HepG2 (cell line): ENCODE measurements around the gene TPM1. TPM values are rescaled to one million over a fixed set of nuclear protein-coding genes. Genes with fewer than 3 reads are reported as not detected.
A peak's percentile ranks its signal among the peaks of the same experiment; 100 is the strongest.
"Not testable (repeated sequence)": the region's sequence is repeated elsewhere in the genome, so short reads cannot be mapped to it uniquely, and the experiment has no call there.

Source experiments
- ATAC-seq: fragments of 200-7000 bp; cut with Tn5 transposase; 3 replicates; pipeline ENCODE4 v1.9.1; 2020; ENCODE audit warnings: mild to moderate bottlenecking, moderate library complexity
- BruUV-seq: library from RNA; stranded (reverse); fragments of 400-500 nt; replicated peaks from 2 replicates; lab custom pipeline; 2021; lab: Mats Ljungman, UMichigan
- CTCF ChIA-PET: fragments of 300-600 bp; formaldehyde crosslinking; extraction: SDS; loops from one replicate; lab custom pipeline; 2021; ENCODE audit warnings: low total read pairs, inconsistent platforms, low intra/inter-chr PET ratio; lab: Yijun Ruan, JAX
- POLR2A ChIA-PET: fragments of 350-600 bp; sonication (Branson Sonifier 250); formaldehyde crosslinking; loops from one replicate; lab custom pipeline; 2020; ENCODE audit warnings: antibody characterized with exemption, inconsistent platforms; lab: Yijun Ruan, JAX
- DNase-seq: peaks from one replicate; pipeline ENCODE4 v3.0.0-alpha.2; 2015; ENCODE audit warnings: low spot score
- FAIRE-seq: peaks from 3 replicates; lab custom pipeline; 2011; peaks lifted over from hg19 to GRCh38; lab: Jason Lieb, UNC
- H2AFZ ChIP-seq: one replicate; pipeline ENCODE4 v1.6.1; 2011; ENCODE audit warnings: low read length, inconsistent platforms
- H3K27ac ChIP-seq: fragments of 300-600 bp; 3 replicates; pipeline ENCODE4 v1.8.0; 2011; ENCODE audit warnings: mixed run types, mild to moderate bottlenecking, mixed read lengths, low read length, inconsistent platforms; ENCODE audit not compliant: insufficient read depth; ENCODE audit errors: extremely low read length
- H3K27me3 ChIP-seq, 2 experiments: fragments of 200-600 bp in 1 of 2; 2 replicates in 1 of 2; 3 replicates in 1 of 2; pipeline versions ENCODE4 v1.6.0 to v1.8.0; 2011; ENCODE audit warnings: low read length in 2 of 2, mild to moderate bottlenecking in 2 of 2, moderate library complexity in 2 of 2, inconsistent platforms in 1 of 2; ENCODE audit not compliant: insufficient read depth in 2 of 2, control insufficient read depth in 1 of 2
- H3K36me3 ChIP-seq, 2 experiments: fragments of 200-600 bp in 1 of 2; replicated peaks in 1 of 2; 2 replicates in 1 of 2; 3 replicates in 1 of 2; pipeline versions ENCODE4 v1.5.1 to v1.8.0; 2011; ENCODE audit warnings: low read length in 2 of 2, inconsistent platforms in 1 of 2; ENCODE audit not compliant: insufficient read depth in 2 of 2, control insufficient read depth in 1 of 2
- H3K4me1 ChIP-seq: 2 replicates; pipeline ENCODE4 v1.5.1; 2012; ENCODE audit warnings: low read length, inconsistent platforms; ENCODE audit not compliant: insufficient read depth
- H3K4me2 ChIP-seq: 2 replicates; pipeline ENCODE4 v1.6.0; 2011; ENCODE audit warnings: low read depth, low read length, inconsistent platforms
- H3K4me3 ChIP-seq, 3 experiments: fragments of 200-600 bp in 1 of 3; sonication (generic), shearing (Covaris generic) in 1 of 3; replicated peaks in 1 of 3; 2 replicates each; pipeline ENCODE4 v1.5.1; 2011 to 2016; ENCODE audit warnings: low read length in 3 of 3, inconsistent platforms in 2 of 3, low read depth in 2 of 3, mild to moderate bottlenecking in 2 of 3, control low read depth in 1 of 3, mixed read lengths in 1 of 3; ENCODE audit not compliant: insufficient read depth in 1 of 3
- H3K79me2 ChIP-seq: one replicate; pipeline ENCODE4 v1.6.1; 2011; ENCODE audit warnings: low read length, inconsistent platforms; ENCODE audit not compliant: insufficient read depth
- H3K9ac ChIP-seq: 2 replicates; pipeline ENCODE4 v1.6.0; 2011; ENCODE audit warnings: mild to moderate bottlenecking, low read depth, low read length, inconsistent platforms; ENCODE audit not compliant: insufficient read depth
- H3K9me3 ChIP-seq: 2 replicates; pipeline ENCODE4 v1.5.1; 2012; ENCODE audit warnings: mild to moderate bottlenecking, low read length
- H4K20me1 ChIP-seq: 2 replicates; pipeline ENCODE4 v1.6.0; 2011; ENCODE audit warnings: inconsistent platforms, mild to moderate bottlenecking, low read length, moderate library complexity; ENCODE audit not compliant: insufficient read depth
- CEBPB ChIP-seq: IDR thresholded peaks from 2 replicates; pipeline ENCODE4 v1.6.1; 2011; ENCODE audit warnings: low read depth, low read length, improper control_type of control experiment, borderline replicate concordance
- MXD4 ChIP-seq: IDR thresholded peaks from 2 replicates; pipeline ENCODE4 v1.6.1; 2016; ENCODE audit warnings: mild to moderate bottlenecking, missing biosample characterization, missing genetic modification reagents
- MYC ChIP-seq: sonication (generic); formaldehyde crosslinking; IDR thresholded peaks from 2 replicates; pipeline ENCODE4 v1.9.0; 2021; ENCODE audit warnings: missing genetic modification reagents, borderline replicate concordance
- NFYB ChIP-seq: sonication (generic); formaldehyde crosslinking; IDR thresholded peaks from 2 replicates; pipeline ENCODE4 v1.4.0; 2020; ENCODE audit warnings: missing genetic modification reagents
- NFYC ChIP-seq: IDR thresholded peaks from 2 replicates; pipeline ENCODE4 v1.6.1; 2016; ENCODE audit warnings: missing genetic modification reagents, missing compliant biosample characterization
- PBX3 ChIP-seq: sonication (generic); formaldehyde crosslinking; IDR thresholded peaks from 2 replicates; pipeline ENCODE4 v1.8.1; 2023; ENCODE audit warnings: missing genetic modification reagents, inconsistent platforms, borderline replicate concordance
- SMYD3 ChIP-seq: sonication (generic); formaldehyde crosslinking; IDR thresholded peaks from 2 replicates; pipeline ENCODE4 v1.8.1; 2023; ENCODE audit warnings: mild to moderate bottlenecking, missing genetic modification reagents
- ZNF333 ChIP-seq: sonication (generic); formaldehyde crosslinking; IDR thresholded peaks from 2 replicates; pipeline ENCODE4 v1.4.0; 2020; ENCODE audit warnings: mild to moderate bottlenecking, missing genetic modification reagents, borderline replicate concordance
- WGBS: methylation state at CpG from one replicate; pipeline ENCODE4 v1.1.6; 2017; ENCODE audit warnings: low lambda C conversion rate; 5-methylcytosine and 5-hydroxymethylcytosine counted together
- in situ Hi-C: cut with HindIII; loops from 2 replicates; pipeline ENCODE4 v1.10.0; 2017; ENCODE audit warnings: low pct_unique_long_range_greater_than_20kb; ENCODE audit not compliant: extremely low pct_ligation_motif_present
- intact Hi-C: fragments of 100-400 bp; cut with micrococcal nuclease; formaldehyde crosslinking; loops from one replicate; pipeline ENCODE4 v1.10.0; 2022; ENCODE audit not compliant: unreplicated experiment
- polyA plus RNA-seq, 8 experiments: library from polyadenylated mRNA; depleted of rRNA in 3 of 8; stranded (reverse) in 7 of 8; unstranded in 1 of 8; fragments of >200 nt; fragmentation: Illumina TruSeq in 4 of 8; extraction: Trizol in 4 of 8; gene quantifications; 2 replicates each; pipeline versions ENCODE4 v1.2.1 to v1.2.3, GENCODE V29; 2011 to 2016; ENCODE audit warnings: low read depth in 4 of 8, missing spikeins in 1 of 8, mixed read lengths in 1 of 8; ENCODE audit not compliant: insufficient read depth in 1 of 8
- total RNA-seq, 5 experiments: library from RNA; depleted of rRNA; stranded (reverse); fragments of >200 nt; fragmentation: Illumina TruSeq; extraction: Trizol; gene quantifications; 2 replicates each; pipeline ENCODE4 v1.2.3, GENCODE V29; 2016; ENCODE audit warnings: low read depth in 1 of 5

TPM1 gene
- total and polyA plus RNA-seq, 2 of the 13 experiments (the other 11 are each of a cell fraction or from before 2014, with no cell fraction given): 98.9 to 109 TPM

- DNase-seq (no peak), ATAC-seq (no peak), FAIRE-seq (no peak)
- no peaks in the 10 kb centered on the region for H3K27me3 ChIP-seq
- no peaks in the 10 kb centered on the region for H3K79me2 ChIP-seq
- POLR2A ChIA-PET: interaction anchor here (1.2 to 1.3 kb wide), 3 partner anchors 9 to 56 kb away, joined by 3 to 6 read pairs (median 4); partner anchors contain the start of gene RPS27L
- no peaks in the 10 kb centered on the region for H3K9me3 ChIP-seq
- TF ChIP-seq MXD4 (CRISPR knock-in tag) (no peak), SMYD3 (CRISPR knock-in tag) (no peak), ZNF333 (CRISPR knock-in tag) (no peak), PBX3 (CRISPR knock-in tag) (no peak), CEBPB (peak; percentile 45; the same call in 1 of the 2 replicates), MYC (CRISPR knock-in tag) (no peak)
- intact Hi-C loops: loop anchor here (5.0 kb wide), 1 partner anchor 53 kb away; the partner anchor contains the start of gene RPS27L
- no peaks in the 10 kb centered on the region for H4K20me1 ChIP-seq
- H3K27ac ChIP-seq: no peak overlapping the region
- H3K4me2 ChIP-seq: no peak overlapping the region
- H3K4me3 ChIP-seq: no peak overlapping the region
- CTCF ChIA-PET: no interaction called here
- H3K36me3 ChIP-seq: no peaks in the 10 kb centered on the region
- BruUV-seq: no TSS peak
- no peak overlapping the region for H3K9ac ChIP-seq
- H3K4me1 ChIP-seq: peaks cover 51% of the 10 kb centered on the region
- WGBS: 52% methylated on average over 7 of the region's 7 CpGs
- no peak overlapping the region for H2AFZ ChIP-seq
- in situ Hi-C loops: no loop called here
Observed at GRCh38 chr15:63104727-63105126, 62.2 kb downstream of the TPM1 start.

- not testable (repeated sequence) for FAIRE-seq
Observed at GRCh38 chr15:63105354-63105753, 62.8 kb downstream of the TPM1 start.

More at GRCh38 chr15:63105354-63105753, 62.8 kb downstream of the TPM1 start:
- H4K20me1 ChIP-seq, H3K27ac ChIP-seq, ATAC-seq, in situ Hi-C loops, H3K9me3 ChIP-seq, H3K9ac ChIP-seq, H3K27me3 ChIP-seq, H3K4me2 ChIP-seq, H3K79me2 ChIP-seq, CTCF ChIA-PET, H3K4me3 ChIP-seq, BruUV-seq, H2AFZ ChIP-seq, DNase-seq, H3K36me3 ChIP-seq: not testable (repeated sequence)
- intact Hi-C loops: loop anchor here (5.0 kb wide), 1 partner anchor 52 kb away; the partner anchor contains the start of gene RPS27L
- 77% methylated on average over 8 of the region's 8 CpGs for WGBS
- peak; percentile 66 for TF ChIP-seq NFYB
- TF ChIP-seq NFYC (CRISPR knock-in tag): peak; percentile 53; the same call in 1 of the 2 replicates
- H3K4me1 ChIP-seq: peaks cover 51% of the 10 kb centered on the region
- POLR2A ChIA-PET: interaction anchor here (1.2 to 1.3 kb wide), 3 partner anchors 9 to 57 kb away, joined by 3 to 6 read pairs (median 4); partner anchors contain the start of gene RPS27L
